ENCODE measurements around the gene OR52W1. TPM values are rescaled to one million over a fixed set of nuclear protein-coding genes. Genes with fewer than 3 reads are reported as not detected.
A peak's percentile ranks its signal among the peaks of the same experiment; 100 is the strongest.
"Not testable (repeated sequence)": the region's sequence is repeated elsewhere in the genome, so short reads cannot be mapped to it uniquely, and the experiment has no call there.

OR52W1 gene
- total RNA-seq, 2 donors from 2014 or later: not detected

DNA sequence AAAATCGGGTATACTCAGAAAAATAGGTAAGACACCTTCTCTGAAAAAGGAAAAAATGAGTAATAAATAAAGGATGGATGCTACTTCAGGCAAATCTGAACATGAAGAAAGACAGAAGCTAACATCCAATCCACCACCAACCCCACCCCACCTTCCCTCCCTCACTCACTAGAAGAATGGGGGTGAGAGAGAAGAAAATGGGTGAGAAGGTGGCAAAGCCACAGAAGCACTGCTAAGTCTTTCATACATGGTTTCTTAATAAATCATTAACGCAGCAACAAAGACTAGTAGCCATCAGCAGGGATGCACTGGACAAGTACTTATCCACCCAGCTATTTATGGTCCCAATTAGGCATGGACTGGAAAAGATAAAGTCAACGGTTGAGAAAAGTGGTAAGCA, 29.5 kb downstream of the OR52W1 start:
- Mint-ChIP-seq H3K36me3 (peaks cover 18% of the 10 kb centered on the region), H3K4me3 (peak overlapping the region; percentile 70), H3K4me1 (ENCODE audit: low read depth in 2 of 2) (peaks cover 77 to 86% of the 10 kb centered on the region in 2 donors), H3K27me3 (no peaks in the 10 kb centered on the region), H3K9me3 (peaks cover 10% of the 10 kb centered on the region), H3K27ac (peak overlapping the region; percentile 67 to 93)
- DNase-seq (ENCODE audit: low spot score) (no peak), ATAC-seq (peak; percentile 70 to 92)

DNA sequence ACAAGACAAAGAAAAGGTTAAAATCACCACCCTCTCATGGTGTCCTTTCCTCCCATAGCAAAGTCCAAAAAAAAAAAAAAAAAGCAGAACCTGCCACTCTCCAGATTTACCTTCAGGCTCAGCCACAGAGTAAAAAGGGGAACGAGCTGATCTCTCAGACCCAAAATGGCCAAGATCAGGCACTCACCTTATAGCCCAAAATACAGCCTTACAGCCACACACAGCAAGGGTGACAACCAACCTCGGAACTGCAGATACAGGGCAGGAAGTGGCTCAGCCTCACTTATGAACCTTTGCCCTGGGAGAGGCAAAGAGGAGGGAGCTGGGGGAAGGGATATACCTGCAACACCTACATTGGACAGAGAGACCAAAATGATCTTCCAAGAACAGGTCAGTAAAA, 30.9 kb downstream of the OR52W1 start:
- DNase-seq (ENCODE audit: low spot score) (no peak), ATAC-seq (no peak)
- Mint-ChIP-seq H3K27me3 (no peaks in the 10 kb centered on the region), H3K4me1 (ENCODE audit: low read depth in 2 of 2) (peaks cover 79 to 92% of the 10 kb centered on the region in 2 donors), H3K9me3 (peaks cover 10% of the 10 kb centered on the region), H3K4me3 (peak overlapping the region; percentile 70), H3K36me3 (peaks cover 14% of the 10 kb centered on the region), H3K27ac (peak overlapping the region; percentile 67 to 93)

DNA sequence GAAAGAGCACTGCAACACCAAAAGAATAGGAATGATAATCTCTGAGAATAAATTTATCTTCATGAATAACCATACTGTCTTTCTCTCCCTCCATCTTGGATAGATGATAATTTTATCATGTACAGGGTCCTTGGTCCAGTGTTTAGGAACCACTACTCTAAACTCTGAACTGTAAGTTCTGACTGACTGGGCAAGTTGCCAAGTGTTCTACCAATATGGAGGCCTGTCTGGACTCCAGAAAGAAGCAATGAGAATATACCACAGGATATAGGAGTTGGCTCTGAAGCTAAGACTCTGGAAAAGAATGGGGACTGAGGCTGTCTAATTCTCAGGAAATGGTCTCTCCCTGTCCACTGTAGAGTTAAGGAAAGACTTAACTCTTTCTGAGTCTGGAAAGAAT, 33.9 kb downstream of the OR52W1 start:
- peaks cover 56 to 69% of the 10 kb centered on the region in 2 donors for H3K4me1 Mint-ChIP-seq (ENCODE audit: low read depth in 2 of 2)
- H3K9me3 Mint-ChIP-seq: no peaks in the 10 kb centered on the region
- peak overlapping the region; percentile 99 for H3K4me3 Mint-ChIP-seq
- H3K27ac Mint-ChIP-seq: peak overlapping the region; percentile 92 to 93
- H3K27me3 Mint-ChIP-seq: no peaks in the 10 kb centered on the region
- ATAC-seq (no peak), DNase-seq (ENCODE audit: low spot score) (no peak)
- H3K36me3 Mint-ChIP-seq: no peaks in the 10 kb centered on the region

DNA sequence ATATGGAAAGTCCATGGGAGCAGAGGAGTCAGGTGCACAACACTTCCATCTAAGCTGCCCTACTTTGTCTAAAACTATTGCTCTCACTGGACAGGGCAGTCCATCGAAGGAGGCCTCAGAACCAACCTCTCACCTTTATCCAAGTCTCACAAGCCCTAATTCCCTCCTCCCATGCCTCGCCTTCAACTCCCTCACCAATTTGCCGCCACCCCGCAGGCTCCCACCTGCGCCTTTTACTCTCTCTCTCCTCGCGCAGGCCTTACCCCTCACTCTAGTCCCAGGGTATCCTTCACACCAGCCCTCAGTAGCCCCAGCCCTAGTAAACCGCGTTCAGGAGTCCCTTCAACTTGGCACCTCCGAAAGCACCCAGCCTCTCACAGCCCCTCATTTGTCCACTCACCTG, 35.0 kb downstream of the OR52W1 start:
- DNase-seq (ENCODE audit: low spot score): no peak
- no peaks in the 10 kb centered on the region for H3K27me3 Mint-ChIP-seq
- H3K27ac Mint-ChIP-seq: peak overlapping the region; percentile 92 to 93
- no peaks in the 10 kb centered on the region for H3K36me3 Mint-ChIP-seq
- H3K4me3 Mint-ChIP-seq: peak overlapping the region; percentile 99
- no peak for ATAC-seq
- H3K4me1 Mint-ChIP-seq (ENCODE audit: low read depth in 2 of 2): peaks cover 48 to 58% of the 10 kb centered on the region in 2 donors
- H3K9me3 Mint-ChIP-seq: no peaks in the 10 kb centered on the region

DNA sequence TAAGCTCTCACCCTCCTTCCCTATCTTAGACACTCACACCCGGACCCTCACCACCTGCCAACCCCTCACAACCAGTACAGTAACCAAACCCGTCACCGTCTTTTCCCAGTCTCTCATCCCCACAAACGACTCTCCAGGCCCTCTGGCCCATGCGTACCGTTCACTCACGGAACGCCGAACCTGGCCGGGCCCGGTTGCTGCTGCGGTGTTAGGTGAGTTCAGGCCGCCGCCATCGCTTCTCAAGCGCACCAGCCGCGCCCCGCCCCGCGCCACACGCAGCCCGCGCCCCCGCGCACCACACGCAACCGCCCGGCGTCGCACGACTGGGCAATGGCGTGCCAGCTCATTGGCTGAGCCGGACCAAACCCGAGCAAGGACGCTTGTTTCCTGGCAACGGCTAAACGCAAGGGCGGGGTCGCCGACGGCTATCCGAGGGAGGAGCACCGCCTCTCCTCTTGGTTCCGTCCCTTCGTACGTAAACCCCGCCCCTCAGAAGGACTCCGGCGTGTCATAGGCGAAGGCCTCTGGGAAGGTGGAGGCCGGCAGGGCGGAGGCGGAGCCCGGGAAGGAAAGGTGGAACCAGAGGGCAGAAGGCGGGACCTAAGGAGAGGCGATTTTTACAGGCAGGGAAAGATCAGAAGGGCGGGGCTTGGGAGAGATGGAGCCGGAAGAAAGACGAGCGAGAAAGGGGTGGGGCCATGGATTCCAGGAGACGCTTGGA, 35.5 kb downstream of the OR52W1 start, which contains the start of gene FHIP1B:
Gene FHIP1B (minus strand): TSS at position 250 of the 721 bp plus-strand sequence. CDS start 10,120 bp downstream, outside the sequence.
- Mint-ChIP-seq H3K4me3 (peak within 1 kb of the TSS; percentile 99), H3K36me3 (no peaks in the 10 kb centered on the region), H3K27ac (peak within 1 kb of the TSS; percentile 92 to 93), H3K9me3 (no peaks in the 10 kb centered on the region), H3K27me3 (no peaks in the 10 kb centered on the region), H3K4me1 (ENCODE audit: low read depth in 2 of 2) (peaks cover 43 to 52% of the 10 kb centered on the region in 2 donors)
- DNase-seq (ENCODE audit: low spot score): peak; percentile 100
- peak; percentile 97 for ATAC-seq

DNA sequence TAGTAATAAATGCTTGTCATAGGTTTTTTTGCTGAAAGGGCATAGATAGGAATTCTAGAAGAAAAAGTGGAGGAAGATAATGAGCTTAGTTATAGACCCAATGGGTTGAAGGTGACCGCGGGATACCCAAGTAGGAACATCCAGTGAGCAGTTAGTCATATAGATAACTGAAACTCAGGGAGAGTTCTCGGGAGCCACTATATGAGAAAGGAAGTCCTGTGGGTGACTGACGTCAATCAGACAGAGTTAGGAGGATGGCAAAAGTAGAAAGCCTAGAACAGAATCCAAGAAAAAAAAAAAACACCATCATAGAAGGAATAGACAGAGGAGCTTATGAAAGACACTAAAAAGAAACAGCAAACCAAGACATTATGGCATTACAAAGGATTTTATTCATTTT, 38.2 kb downstream of the OR52W1 start:
- Mint-ChIP-seq H3K4me3 (no peak overlapping the region), H3K4me1 (ENCODE audit: low read depth in 2 of 2) (peaks cover 25 to 29% of the 10 kb centered on the region in 2 donors), H3K27ac (no peak overlapping the region), H3K36me3 (no peaks in the 10 kb centered on the region), H3K9me3 (no peaks in the 10 kb centered on the region), H3K27me3 (no peaks in the 10 kb centered on the region)
- DNase-seq (ENCODE audit: low spot score) (no peak), ATAC-seq (no peak)

DNA sequence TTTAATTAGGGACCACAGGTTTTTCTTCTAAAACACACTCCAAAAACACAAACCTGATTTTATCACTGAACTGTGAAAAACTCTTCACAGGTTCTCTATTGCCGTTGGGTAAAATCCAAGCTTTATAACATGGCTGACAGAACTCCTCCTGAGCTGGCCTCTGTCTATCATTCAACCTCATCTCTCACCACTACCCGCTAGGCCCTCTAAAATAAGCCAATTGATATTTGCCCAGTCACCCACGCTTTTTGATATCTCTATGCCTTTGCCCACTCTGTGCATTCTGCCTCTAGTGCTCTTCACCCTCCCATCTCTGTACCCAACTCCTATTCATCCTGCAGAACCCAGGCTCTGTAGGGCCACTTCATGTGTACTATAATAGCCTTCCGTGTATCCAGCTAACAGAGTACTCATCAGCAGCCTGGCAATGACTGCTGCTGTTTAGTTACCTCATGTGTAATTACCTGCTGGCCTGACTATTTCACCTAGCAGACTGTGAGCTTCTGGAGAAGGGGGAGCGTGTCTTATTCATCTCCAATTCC, 38.8 kb downstream of the OR52W1 start:
- Mint-ChIP-seq H3K4me1 (ENCODE audit: low read depth in 2 of 2) (peaks cover 23 to 24% of the 10 kb centered on the region in 2 donors), H3K9me3 (no peaks in the 10 kb centered on the region), H3K27ac (no peak overlapping the region), H3K27me3 (no peaks in the 10 kb centered on the region), H3K36me3 (no peaks in the 10 kb centered on the region), H3K4me3 (no peak overlapping the region)
- ATAC-seq (no peak), DNase-seq (ENCODE audit: low spot score) (no peak)

DNA sequence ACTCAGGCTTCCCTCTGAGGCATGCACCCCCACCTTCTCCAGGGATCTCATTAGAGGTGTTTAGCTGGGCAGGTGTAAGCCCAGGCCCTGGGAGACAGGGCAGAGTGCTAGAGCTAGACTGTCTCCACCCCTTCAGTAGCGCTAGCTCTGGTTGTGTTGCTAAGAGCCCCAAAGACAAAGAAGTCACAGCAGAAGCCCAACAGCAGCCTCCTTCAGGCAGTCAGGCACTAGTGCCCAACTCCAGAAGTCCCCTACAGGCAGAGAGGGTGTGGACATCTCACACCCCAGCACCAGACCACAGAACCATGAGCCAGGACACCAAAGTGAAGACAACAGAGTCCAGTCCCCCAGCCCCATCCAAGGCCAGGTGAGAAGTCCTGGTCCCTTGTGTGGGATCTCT, 39.9 kb downstream of the OR52W1 start, which contains the start of gene CNGA4:
Gene CNGA4 (plus strand): TSS at position 188 of the 400 bp plus-strand sequence. CDS start 118 bp downstream, at position 306.
- ATAC-seq: no peak
- H3K27ac Mint-ChIP-seq: no peak within 1 kb of the TSS
- H3K4me1 Mint-ChIP-seq (ENCODE audit: low read depth in 2 of 2): peaks cover 15 to 17% of the 10 kb centered on the region in 2 donors
- no peaks in the 10 kb centered on the region for H3K27me3 Mint-ChIP-seq
- no peak for DNase-seq (ENCODE audit: low spot score)
- no peak within 1 kb of the TSS for H3K4me3 Mint-ChIP-seq
- no peaks in the 10 kb centered on the region for H3K36me3 Mint-ChIP-seq
- H3K9me3 Mint-ChIP-seq: no peaks in the 10 kb centered on the region

DNA sequence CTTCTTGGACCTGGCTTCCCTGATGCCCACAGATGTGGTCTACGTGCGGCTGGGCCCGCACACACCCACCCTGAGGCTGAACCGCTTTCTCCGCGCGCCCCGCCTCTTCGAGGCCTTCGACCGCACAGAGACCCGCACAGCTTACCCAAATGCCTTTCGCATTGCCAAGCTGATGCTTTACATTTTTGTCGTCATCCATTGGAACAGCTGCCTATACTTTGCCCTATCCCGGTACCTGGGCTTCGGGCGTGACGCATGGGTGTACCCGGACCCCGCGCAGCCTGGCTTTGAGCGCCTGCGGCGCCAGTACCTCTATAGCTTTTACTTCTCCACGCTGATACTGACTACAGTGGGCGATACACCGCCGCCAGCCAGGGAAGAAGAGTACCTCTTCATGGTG, 41.1 kb downstream of the OR52W1 start:
- ATAC-seq: no peak
- Mint-ChIP-seq H3K27me3 (peaks cover 0 to 3% of the 10 kb centered on the region in 2 donors), H3K9me3 (no peaks in the 10 kb centered on the region), H3K4me1 (ENCODE audit: low read depth in 2 of 2) (peaks cover 5 to 11% of the 10 kb centered on the region in 2 donors), H3K27ac (no peak overlapping the region), H3K36me3 (no peaks in the 10 kb centered on the region), H3K4me3 (no peak overlapping the region)
- no peak for DNase-seq (ENCODE audit: low spot score)

DNA sequence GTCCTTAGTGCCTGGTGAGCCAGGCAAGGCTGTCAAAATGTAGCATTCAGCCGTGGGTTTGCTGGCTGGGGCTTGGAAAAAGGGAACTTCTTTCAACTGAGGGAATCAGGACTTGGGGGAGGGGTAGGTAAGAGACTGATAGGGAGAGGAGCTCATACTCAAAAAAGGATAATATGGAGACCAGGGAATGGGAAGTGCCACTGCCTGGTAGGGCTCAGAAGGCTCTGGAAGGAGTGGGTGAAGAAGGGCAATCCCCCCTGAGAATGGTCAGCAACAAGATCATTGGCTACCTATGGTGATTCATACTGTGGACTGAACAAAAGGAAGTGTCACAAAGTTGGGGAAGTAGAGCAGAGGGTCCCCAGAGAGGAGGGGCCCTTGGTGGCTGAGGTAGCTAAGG, 41.8 kb downstream of the OR52W1 start:
- H3K27ac Mint-ChIP-seq: no peak overlapping the region

DNA sequence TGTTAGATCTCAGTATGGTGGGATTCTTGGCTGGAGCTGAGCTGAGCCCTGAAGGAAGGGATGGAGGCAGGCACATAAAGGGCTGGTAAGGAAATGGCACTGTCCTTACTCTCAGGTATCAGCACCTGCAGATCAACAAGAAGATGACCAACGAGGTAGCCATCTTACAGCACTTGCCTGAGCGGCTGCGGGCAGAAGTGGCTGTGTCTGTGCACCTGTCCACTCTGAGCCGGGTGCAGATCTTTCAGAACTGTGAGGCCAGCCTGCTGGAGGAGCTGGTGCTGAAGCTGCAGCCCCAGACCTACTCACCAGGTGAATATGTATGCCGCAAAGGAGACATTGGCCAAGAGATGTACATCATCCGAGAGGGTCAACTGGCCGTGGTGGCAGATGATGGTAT, 42.3 kb downstream of the OR52W1 start:
- no peak overlapping the region for H3K27ac Mint-ChIP-seq

More for the DNA sequence above, 41.8 kb downstream of the OR52W1 start:
- Mint-ChIP-seq H3K4me1 (ENCODE audit: low read depth in 2 of 2) (peaks cover 0 to 7% of the 10 kb centered on the region in 2 donors), H3K27me3 (peaks cover 0 to 3% of the 10 kb centered on the region in 2 donors), H3K36me3 (no peaks in the 10 kb centered on the region), H3K9me3 (no peaks in the 10 kb centered on the region), H3K4me3 (no peak overlapping the region)
- no peak for DNase-seq (ENCODE audit: low spot score)
- ATAC-seq: no peak

DNA sequence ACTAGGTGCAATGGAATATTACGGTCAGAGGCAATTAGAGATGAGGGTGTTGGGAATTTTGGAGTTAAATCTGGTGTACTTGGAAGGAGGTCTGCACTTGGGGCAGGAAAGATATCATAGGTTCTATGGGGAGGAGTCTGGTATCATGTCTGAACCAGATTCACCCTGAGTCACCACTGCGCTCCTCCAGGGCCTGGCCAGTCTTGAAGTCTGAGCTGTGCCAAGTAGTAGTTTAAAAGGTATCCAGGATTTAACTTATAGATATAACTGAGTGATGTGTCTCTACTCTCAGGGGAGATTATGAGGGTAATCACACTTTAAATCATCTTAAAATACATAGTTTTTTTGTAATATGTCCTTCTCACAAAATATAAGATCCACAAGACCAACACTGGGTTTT, 46.5 kb downstream of the OR52W1 start:
- peaks cover 0 to 4% of the 10 kb centered on the region in 2 donors for H3K4me1 Mint-ChIP-seq (ENCODE audit: low read depth in 2 of 2)
- H3K27ac Mint-ChIP-seq: no peak overlapping the region
- ATAC-seq (no peak), DNase-seq (ENCODE audit: low spot score) (no peak)
- H3K4me3 Mint-ChIP-seq: no peak overlapping the region
- no peaks in the 10 kb centered on the region for H3K9me3 Mint-ChIP-seq
- peaks cover 0 to 7% of the 10 kb centered on the region in 2 donors for H3K27me3 Mint-ChIP-seq
- H3K36me3 Mint-ChIP-seq: no peaks in the 10 kb centered on the region

More for the DNA sequence above, 42.3 kb downstream of the OR52W1 start:
- no peak for DNase-seq (ENCODE audit: low spot score)
- H3K36me3 Mint-ChIP-seq: no peaks in the 10 kb centered on the region
- ATAC-seq: no peak
- no peaks in the 10 kb centered on the region for H3K9me3 Mint-ChIP-seq
- H3K4me1 Mint-ChIP-seq (ENCODE audit: low read depth in 2 of 2): peaks cover 0 to 7% of the 10 kb centered on the region in 2 donors
- H3K4me3 Mint-ChIP-seq: no peak overlapping the region
- H3K27me3 Mint-ChIP-seq: peaks cover 0 to 3% of the 10 kb centered on the region in 2 donors

DNA sequence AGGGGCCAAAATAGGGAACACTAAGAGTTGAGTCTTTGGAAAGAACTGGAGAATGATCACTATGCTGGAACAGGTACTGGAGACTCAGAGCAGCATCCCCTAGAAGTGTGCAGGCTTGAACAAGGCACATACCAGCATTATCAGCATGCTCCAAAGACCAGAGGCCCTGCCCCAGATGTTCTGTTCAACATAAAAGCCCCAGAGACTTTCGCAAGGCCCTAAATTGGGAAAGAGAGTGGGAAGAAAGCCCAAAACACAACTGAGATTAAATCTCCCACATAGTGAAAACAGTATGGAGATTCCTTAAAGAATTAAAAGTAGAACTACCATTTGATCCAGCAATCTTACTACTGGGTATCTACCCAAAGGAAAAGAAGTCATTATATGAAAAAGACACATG, 49.2 kb downstream of the OR52W1 start:
- H3K36me3 Mint-ChIP-seq: no peaks in the 10 kb centered on the region
- H3K4me3 Mint-ChIP-seq: no peak overlapping the region
- ATAC-seq: no peak
- H3K27me3 Mint-ChIP-seq: peaks cover 0 to 7% of the 10 kb centered on the region in 2 donors
- no peaks in the 10 kb centered on the region for H3K9me3 Mint-ChIP-seq
- H3K4me1 Mint-ChIP-seq (ENCODE audit: low read depth in 2 of 2): no peaks in the 10 kb centered on the region
- no peak for DNase-seq (ENCODE audit: low spot score)
- no peak overlapping the region for H3K27ac Mint-ChIP-seq

DNA sequence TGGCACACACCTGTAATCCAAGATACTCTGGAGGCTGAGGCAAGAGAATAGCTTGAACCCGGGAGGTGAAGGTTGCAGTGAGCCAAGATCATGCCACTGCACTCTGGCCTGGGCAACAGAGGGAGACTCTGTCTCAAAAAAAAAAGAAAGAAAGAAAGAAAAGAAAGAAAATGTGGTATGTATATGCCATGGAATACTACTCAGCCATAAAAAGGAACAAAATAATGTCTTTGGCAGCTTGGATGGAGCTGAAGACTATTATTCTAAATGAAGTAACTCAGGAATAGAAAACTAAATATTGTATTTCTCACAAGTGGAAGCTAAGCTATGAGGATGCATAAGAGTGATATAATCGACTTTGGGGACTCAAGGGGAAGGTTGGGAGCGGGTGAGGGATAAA, 49.9 kb downstream of the OR52W1 start:
- not testable (repeated sequence) for H3K9me3 Mint-ChIP-seq; H3K27ac Mint-ChIP-seq; H3K36me3 Mint-ChIP-seq; H3K4me3 Mint-ChIP-seq; H3K27me3 Mint-ChIP-seq; DNase-seq (ENCODE audit: low spot score); ATAC-seq; H3K4me1 Mint-ChIP-seq (ENCODE audit: low read depth in 2 of 2)
